MM.1S (cell line): Measurements from ENCODE around the gene CD40.

ENCODE experiments used
- DNase-seq: peaks from one replicate; pipeline ENCODE4 v3.0.0-alpha.2; 2015
- H2AFZ ChIP-seq: fragments of 300-600 bp; sonication (generic); 2 replicates; pipeline ENCODE4 v1.6.0; 2016; ENCODE audit warnings: antibody characterized with exemption, low read length
- H3F3A ChIP-seq: fragments of 300-600 bp; sonication (generic); 2 replicates; pipeline ENCODE4 v1.6.1; 2016; ENCODE audit warnings: mild to moderate bottlenecking, antibody characterized with exemption, low read length, moderate library complexity, mixed read lengths; ENCODE audit not compliant: insufficient read depth
- H3K27ac ChIP-seq: fragments of 300-600 bp; sonication (generic); 2 replicates; pipeline ENCODE4 v1.5.1; 2016; ENCODE audit warnings: mild to moderate bottlenecking, low read length
- H3K27me3 ChIP-seq: fragments of 300-600 bp; sonication (generic); replicated peaks from 2 replicates; pipeline ENCODE4 v1.6.0; 2016; ENCODE audit warnings: low read length; ENCODE audit not compliant: insufficient read depth
- H3K36me3 ChIP-seq: fragments of 300-600 bp; sonication (generic); replicated peaks from 2 replicates; pipeline ENCODE4 v1.6.1; 2016; ENCODE audit warnings: mild to moderate bottlenecking, low read length, mixed read lengths; ENCODE audit not compliant: insufficient read depth
- H3K4me1 ChIP-seq: fragments of 300-600 bp; sonication (generic); 2 replicates; pipeline ENCODE4 v1.6.1; 2016; ENCODE audit warnings: low read length, mixed read lengths
- H3K4me2 ChIP-seq: fragments of 300-600 bp; sonication (generic); 2 replicates; pipeline ENCODE4 v1.6.0; 2016; ENCODE audit warnings: low read depth, low read length
- H3K4me3 ChIP-seq: fragments of 300-600 bp; sonication (generic); 2 replicates; pipeline ENCODE4 v1.5.1; 2016; ENCODE audit warnings: low read length, mixed read lengths
- H3K79me2 ChIP-seq: fragments of 300-600 bp; sonication (generic); 2 replicates; pipeline ENCODE4 v1.6.1; 2016; ENCODE audit warnings: mixed run types, low read length, mixed read lengths
- H3K9ac ChIP-seq: fragments of 300-600 bp; sonication (generic); 2 replicates; pipeline ENCODE4 v1.6.1; 2016; ENCODE audit warnings: low read length, mixed read lengths
- H3K9me2 ChIP-seq: fragments of 300-600 bp; sonication (generic); replicated peaks from 2 replicates; pipeline ENCODE4 v1.6.1; 2016; ENCODE audit warnings: mild to moderate bottlenecking, low read length, mixed read lengths; ENCODE audit not compliant: insufficient read depth
- H3K9me3 ChIP-seq: fragments of 300-600 bp; sonication (generic); replicated peaks from 2 replicates; pipeline ENCODE4 v1.6.1; 2016; ENCODE audit warnings: mild to moderate bottlenecking, low read length, mixed read lengths; ENCODE audit not compliant: insufficient read depth
- H4K20me1 ChIP-seq: fragments of 300-600 bp; sonication (generic); 2 replicates; pipeline ENCODE4 v1.6.1; 2016; ENCODE audit warnings: mild to moderate bottlenecking, low read length, moderate library complexity, mixed read lengths; ENCODE audit not compliant: insufficient read depth
- CTCF ChIP-seq: fragments of 300-600 bp; sonication (generic); IDR thresholded peaks from 2 replicates; pipeline ENCODE4 v1.5.1; 2016; ENCODE audit warnings: antibody characterized with exemption, low read length, mixed read lengths
- EZH2 ChIP-seq: fragments of 300-600 bp; sonication (generic); optimal IDR thresholded peaks from 2 replicates; pipeline ENCODE3; 2017; ENCODE audit warnings: low read depth, mild to moderate bottlenecking, antibody characterized with exemption, low read length, mixed read lengths
- EZH2phosphoT487 ChIP-seq: fragments of 300-600 bp; sonication (generic); IDR thresholded peaks from 2 replicates; pipeline ENCODE4 v1.6.1; 2018; ENCODE audit warnings: antibody characterized with exemption, low read length

CD40 gene

GRCh38 chr20:46157076-46157592 is 39.0 kb downstream of the CD40 start:
- H3K36me3 ChIP-seq = no peaks in the 10 kb centered on the region
- no peaks in the 10 kb centered on the region for H4K20me1 ChIP-seq
- DNase-seq = no peak
- peaks cover 82% of the 10 kb centered on the region for H3K27me3 ChIP-seq
- no peak overlapping the region for H3K27ac ChIP-seq
- no peaks in the 10 kb centered on the region for H3K9me2 ChIP-seq
- H3K9me3 ChIP-seq = no peaks in the 10 kb centered on the region
- H3K4me1 ChIP-seq = no peaks in the 10 kb centered on the region
- no peak overlapping the region for H3K4me2 ChIP-seq
- no peak for TF ChIP-seq EZH2phosphoT487
- no peak for TF ChIP-seq CTCF
- TF ChIP-seq EZH2 = no peak
- H3F3A ChIP-seq = no peaks in the 10 kb centered on the region
- no peak overlapping the region for H2AFZ ChIP-seq
- H3K9ac ChIP-seq = no peak overlapping the region
- no peak overlapping the region for H3K4me3 ChIP-seq
- H3K79me2 ChIP-seq = no peaks in the 10 kb centered on the region

DNA sequence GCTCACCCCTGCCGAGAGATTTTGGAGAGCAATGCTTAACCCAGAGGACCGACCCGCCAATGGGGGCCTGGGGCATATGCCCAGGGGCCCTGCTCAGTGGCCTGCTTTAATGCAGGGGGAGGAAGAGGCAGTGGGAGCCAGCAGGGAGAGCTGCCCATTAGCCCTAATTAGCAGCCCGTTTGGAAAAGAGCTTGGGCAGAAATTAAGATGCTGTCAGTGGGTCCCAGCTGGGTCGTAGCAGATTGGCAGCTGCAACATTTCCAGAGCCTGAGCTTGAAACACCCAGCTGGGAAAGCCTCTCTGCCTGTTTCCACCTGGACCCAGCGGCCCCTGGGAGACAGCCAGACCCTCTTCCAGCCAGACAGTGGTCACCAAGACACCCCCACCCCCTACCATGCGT is 39.5 kb downstream of the CD40 start:
- TF ChIP-seq EZH2 = no peak
- TF ChIP-seq CTCF = no peak
- TF ChIP-seq EZH2phosphoT487 = no peak
- Histone ChIP-seq H3K4me3 (no peak overlapping the region), H3K36me3 (no peaks in the 10 kb centered on the region), H3K9me3 (no peaks in the 10 kb centered on the region), H3K9me2 (no peaks in the 10 kb centered on the region), H3K27ac (no peak overlapping the region), H4K20me1 (no peaks in the 10 kb centered on the region), H3K27me3 (peaks cover 81% of the 10 kb centered on the region), H3K79me2 (no peaks in the 10 kb centered on the region), H3K4me1 (no peaks in the 10 kb centered on the region), H3K4me2 (no peak overlapping the region), H3K9ac (no peak overlapping the region), H2AFZ (no peak overlapping the region), H3F3A (no peaks in the 10 kb centered on the region)
- DNase-seq = no peak

DNA sequence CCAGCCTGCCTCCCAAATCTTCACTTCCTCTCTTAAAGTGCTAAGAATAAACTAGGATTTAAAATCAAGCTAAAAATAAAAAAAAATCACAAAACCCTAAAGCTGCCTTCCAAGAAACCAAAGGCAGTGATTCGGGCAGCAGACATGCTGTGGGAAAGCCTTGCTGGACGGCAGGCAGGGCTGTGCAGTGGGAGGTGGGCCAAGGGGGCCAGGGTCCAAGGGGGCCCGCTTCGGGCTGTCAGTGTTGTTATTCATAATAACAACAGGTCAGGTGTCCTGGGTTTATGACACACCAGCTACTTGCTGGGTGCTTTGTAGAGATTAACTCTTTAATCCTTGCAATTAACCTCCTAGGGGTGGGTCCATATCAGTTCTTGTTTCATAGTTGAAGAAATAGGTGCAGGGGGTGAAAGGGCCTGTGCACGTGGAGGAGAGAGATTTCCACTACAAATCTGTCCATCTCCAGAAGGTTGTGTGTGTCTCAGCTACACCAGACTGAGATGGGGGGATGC is 40.4 kb downstream of the CD40 start:
- Histone ChIP-seq H3K27ac (no peak overlapping the region), H4K20me1 (no peaks in the 10 kb centered on the region), H3K9me3 (no peaks in the 10 kb centered on the region), H3F3A (no peaks in the 10 kb centered on the region), H3K4me1 (no peaks in the 10 kb centered on the region), H3K36me3 (no peaks in the 10 kb centered on the region), H2AFZ (no peak overlapping the region), H3K79me2 (no peaks in the 10 kb centered on the region), H3K9ac (no peak overlapping the region), H3K27me3 (peaks cover 76% of the 10 kb centered on the region), H3K4me3 (no peak overlapping the region), H3K4me2 (no peak overlapping the region), H3K9me2 (no peaks in the 10 kb centered on the region)
- TF ChIP-seq CTCF = no peak
- TF ChIP-seq EZH2phosphoT487 = no peak
- TF ChIP-seq EZH2 = no peak
- DNase-seq = no peak
